ENCODE measurements around the gene LSM7.

The LSM7 gene

GRCh38 chr19:2345794-2346663 is 17.6 kb upstream of the LSM7 start:
- no peak overlapping the region for H3K4me3 ChIP-seq (ENCODE audit: control insufficient read depth, low read depth, low read length)
- TF ChIP-seq CTCF (IDR thresholded peaks at IDR 0.05; ENCODE audit: control insufficient read depth, insufficient read depth, low read depth, low read length, missing control alignments), result no peak
- no peak for DNase-seq (ENCODE audit: low read depth)

GRCh38 chr19:2345076-2345475 is 16.7 kb upstream of the LSM7 start:
- TF ChIP-seq CTCF (IDR thresholded peaks at IDR 0.05; ENCODE audit: control insufficient read depth, insufficient read depth, low read depth, low read length, missing control alignments), result no peak
- DNase-seq (ENCODE audit: low read depth), result no peak
- no peak overlapping the region for H3K4me3 ChIP-seq (ENCODE audit: control insufficient read depth, low read depth, low read length)

GRCh38 chr19:2344381-2344870 is 16.0 kb upstream of the LSM7 start:
- no peak overlapping the region for H3K4me3 ChIP-seq (ENCODE audit: control insufficient read depth, low read depth, low read length)
- no peak for TF ChIP-seq CTCF (IDR thresholded peaks at IDR 0.05; ENCODE audit: control insufficient read depth, insufficient read depth, low read depth, low read length, missing control alignments)
- DNase-seq (ENCODE audit: low read depth), result no peak

GRCh38 chr19:2343289-2343982 is 15.1 kb upstream of the LSM7 start:
- DNase-seq (ENCODE audit: low read depth), result no peak
- no peak overlapping the region for H3K4me3 ChIP-seq (ENCODE audit: control insufficient read depth, low read depth, low read length)
- no peak for TF ChIP-seq CTCF (IDR thresholded peaks at IDR 0.05; ENCODE audit: control insufficient read depth, insufficient read depth, low read depth, low read length, missing control alignments)

- DNase-seq (ENCODE audit: low read depth), result no peak
- no peak overlapping the region for H3K4me3 ChIP-seq (ENCODE audit: control insufficient read depth, low read depth, low read length)
- no peak for TF ChIP-seq CTCF (IDR thresholded peaks at IDR 0.05; ENCODE audit: control insufficient read depth, insufficient read depth, low read depth, low read length, missing control alignments)
Measured at GRCh38 chr19:2342656-2343288, 14.4 kb upstream of the LSM7 start.

GRCh38 chr19:2341982-2342381 is 13.6 kb upstream of the LSM7 start:
- DNase-seq (ENCODE audit: low read depth), result no peak
- no peak for TF ChIP-seq CTCF (IDR thresholded peaks at IDR 0.05; ENCODE audit: control insufficient read depth, insufficient read depth, low read depth, low read length, missing control alignments)
- no peak overlapping the region for H3K4me3 ChIP-seq (ENCODE audit: control insufficient read depth, low read depth, low read length)

Measured in AG09309 (cell line).